Neural progenitor cell (in vitro differentiated cells): ENCODE measurements around the gene SETDB2.

Experiments
- CTCF ChIP-seq: fragments of 200-600 bp; sonication (generic); IDR thresholded peaks from 2 replicates; pipeline ENCODE4 v1.5.1; 2017; ENCODE audit warnings: antibody characterized with exemption, mild to moderate bottlenecking
- EZH2 ChIP-seq: fragments of 200-600 bp; sonication (generic); IDR thresholded peaks from 2 replicates; pipeline ENCODE4 v1.6.1; 2017; ENCODE audit warnings: antibody characterized with exemption, mild to moderate bottlenecking, moderate library complexity
- EZH2phosphoT487 ChIP-seq: fragments of 200-600 bp; sonication (generic); IDR thresholded peaks from 2 replicates; pipeline ENCODE4 v1.6.1; 2017; ENCODE audit warnings: antibody characterized with exemption

- TF ChIP-seq CTCF = no peak
- TF ChIP-seq EZH2 = no peak
- no peak for TF ChIP-seq EZH2phosphoT487
Measured at GRCh38 chr13:49497272-49497671, 53.2 kb downstream of the SETDB2 start.
